ENCODE data around the gene ANKRD55. TPM values are rescaled to one million over a fixed set of nuclear protein-coding genes. Genes with fewer than 3 reads are reported as not detected.
A peak's percentile ranks its signal among the peaks of the same experiment; 100 is the strongest.
"Not testable (repeated sequence)": the region's sequence is repeated elsewhere in the genome, so short reads cannot be mapped to it uniquely, and the experiment has no call there.

The ANKRD55 gene
- total RNA-seq, 2 experiments from 2014 or later = 10.3 to 11.9 TPM

GRCh38 chr5:56249085-56249484 lies 16.0 kb upstream of the ANKRD55 start:
- H3K36me3 Mint-ChIP-seq (ENCODE audit: low read depth); POLR2A ChIA-PET; H3K4me1 Mint-ChIP-seq; CTCF ChIA-PET; H3K9me3 Mint-ChIP-seq; H3K27me3 Mint-ChIP-seq; DNase-seq; H3K27ac Mint-ChIP-seq; H3K4me3 Mint-ChIP-seq: not testable (repeated sequence)

GRCh38 chr5:56247592-56247991 lies 14.5 kb upstream of the ANKRD55 start:
- no peak overlapping the region for H3K27ac Mint-ChIP-seq
- no peaks in the 10 kb centered on the region for H3K4me1 Mint-ChIP-seq
- H3K27me3 Mint-ChIP-seq = no peaks in the 10 kb centered on the region
- H3K9me3 Mint-ChIP-seq = peaks cover 7% of the 10 kb centered on the region
- H3K36me3 Mint-ChIP-seq (ENCODE audit: low read depth) = no peaks in the 10 kb centered on the region
- H3K4me3 Mint-ChIP-seq = no peak overlapping the region
- ChIA-PET CTCF (no interaction called here), POLR2A (no interaction called here)
- no peak for DNase-seq

GRCh38 chr5:56246769-56247168 lies 13.6 kb upstream of the ANKRD55 start:
- no peak for DNase-seq
- ChIA-PET CTCF (no interaction called here), POLR2A (no interaction called here)
- no peaks in the 10 kb centered on the region for H3K36me3 Mint-ChIP-seq (ENCODE audit: low read depth)
- no peak overlapping the region for H3K4me3 Mint-ChIP-seq
- peaks cover 8% of the 10 kb centered on the region for H3K9me3 Mint-ChIP-seq
- H3K27ac Mint-ChIP-seq = no peak overlapping the region
- H3K4me1 Mint-ChIP-seq = no peaks in the 10 kb centered on the region
- H3K27me3 Mint-ChIP-seq = no peaks in the 10 kb centered on the region

- peaks cover 14% of the 10 kb centered on the region for H3K9me3 Mint-ChIP-seq
- CTCF ChIA-PET = interaction anchor here (0.6 to 1.3 kb wide), 2 partner anchors 17 to 849 kb away, joined by 3 to 5 read pairs; no protein-coding TSS in a partner anchor
- H3K4me3 Mint-ChIP-seq = no peak overlapping the region
- H3K27me3 Mint-ChIP-seq = no peaks in the 10 kb centered on the region
- POLR2A ChIA-PET = no interaction called here
- no peaks in the 10 kb centered on the region for H3K36me3 Mint-ChIP-seq (ENCODE audit: low read depth)
- no peak overlapping the region for H3K27ac Mint-ChIP-seq
- DNase-seq = no peak
- H3K4me1 Mint-ChIP-seq = no peaks in the 10 kb centered on the region
These were observed 12.4 kb upstream of the ANKRD55 start for GRCh38 chr5:56245481-56245880.

- Mint-ChIP-seq H3K27me3 (no peaks in the 10 kb centered on the region), H3K36me3 (ENCODE audit: low read depth) (no peaks in the 10 kb centered on the region), H3K4me3 (no peak overlapping the region), H3K4me1 (no peaks in the 10 kb centered on the region), H3K9me3 (peaks cover 14% of the 10 kb centered on the region), H3K27ac (no peak overlapping the region)
- no peak for DNase-seq
- CTCF ChIA-PET = interaction anchor here (1.3 kb wide), 1 partner anchor 16 kb away, joined by 3 read pairs; no protein-coding TSS in a partner anchor
- POLR2A ChIA-PET = no interaction called here
These were observed 11.5 kb upstream of the ANKRD55 start for GRCh38 chr5:56244627-56245026.

- POLR2A ChIA-PET; H3K27ac Mint-ChIP-seq; H3K36me3 Mint-ChIP-seq (ENCODE audit: low read depth); H3K4me1 Mint-ChIP-seq; DNase-seq; H3K27me3 Mint-ChIP-seq; H3K9me3 Mint-ChIP-seq; H3K4me3 Mint-ChIP-seq: not testable (repeated sequence)
- CTCF ChIA-PET = interaction anchor here (0.5 to 1.4 kb wide), 2 partner anchors 14 to 33 kb away, joined by 3 to 4 read pairs; no protein-coding TSS in a partner anchor
These were observed 9.1 kb upstream of the ANKRD55 start for GRCh38 chr5:56242271-56242670.

- H3K9me3 Mint-ChIP-seq = peaks cover 5% of the 10 kb centered on the region
- POLR2A ChIA-PET = no interaction called here
- peaks cover 18% of the 10 kb centered on the region for H3K27me3 Mint-ChIP-seq
- no peak overlapping the region for H3K27ac Mint-ChIP-seq
- CTCF ChIA-PET = interaction anchor here (0.6 to 0.9 kb wide), 2 partner anchors 22 to 162 kb away, joined by 3 to 4 read pairs; no protein-coding TSS in a partner anchor
- no peak overlapping the region for H3K4me3 Mint-ChIP-seq
- H3K36me3 Mint-ChIP-seq (ENCODE audit: low read depth) = no peaks in the 10 kb centered on the region
- DNase-seq = no peak
- H3K4me1 Mint-ChIP-seq = peaks cover 2% of the 10 kb centered on the region
These were observed 592 bp downstream of the ANKRD55 start for GRCh38 chr5:56232538-56232937.

- H3K27me3 Mint-ChIP-seq = peaks cover 15% of the 10 kb centered on the region
- H3K4me3 Mint-ChIP-seq = no peak overlapping the region
- ChIA-PET POLR2A (no interaction called here), CTCF (no interaction called here)
- no peak overlapping the region for H3K27ac Mint-ChIP-seq
- H3K9me3 Mint-ChIP-seq = peaks cover 5% of the 10 kb centered on the region
- DNase-seq = no peak
- H3K36me3 Mint-ChIP-seq (ENCODE audit: low read depth) = peaks cover 4% of the 10 kb centered on the region
- peaks cover 12% of the 10 kb centered on the region for H3K4me1 Mint-ChIP-seq
These were observed 2.6 kb downstream of the ANKRD55 start for GRCh38 chr5:56230576-56230975.

GRCh38 chr5:56229111-56229510 lies 4.0 kb downstream of the ANKRD55 start:
- CTCF ChIA-PET = interaction anchor here (0.6 to 1.6 kb wide), 2 partner anchors 16 to 338 kb away, joined by 3 read pairs; no protein-coding TSS in a partner anchor
- Mint-ChIP-seq H3K9me3 (peaks cover 12% of the 10 kb centered on the region), H3K4me3 (no peak overlapping the region)

GRCh38 chr5:56228631-56229030 lies 4.5 kb downstream of the ANKRD55 start:
- no peak for DNase-seq
- POLR2A ChIA-PET = no interaction called here
- H3K27me3 Mint-ChIP-seq = peaks cover 27% of the 10 kb centered on the region

More at GRCh38 chr5:56229111-56229510, 4.0 kb downstream of the ANKRD55 start:
- H3K4me1 Mint-ChIP-seq = peaks cover 12% of the 10 kb centered on the region
- DNase-seq = no peak
- H3K27me3 Mint-ChIP-seq = peaks cover 25% of the 10 kb centered on the region
- H3K27ac Mint-ChIP-seq = no peak overlapping the region
- POLR2A ChIA-PET = no interaction called here
- H3K36me3 Mint-ChIP-seq (ENCODE audit: low read depth) = peaks cover 13% of the 10 kb centered on the region

GRCh38 chr5:56227691-56228090 lies 5.4 kb downstream of the ANKRD55 start:
- CTCF ChIA-PET = interaction anchor here (1.1 kb wide), 1 partner anchor 15 kb away, joined by 4 read pairs; no protein-coding TSS in a partner anchor
- POLR2A ChIA-PET = no interaction called here
- peaks cover 12% of the 10 kb centered on the region for H3K4me1 Mint-ChIP-seq
- no peak overlapping the region for H3K4me3 Mint-ChIP-seq
- H3K27ac Mint-ChIP-seq = no peak overlapping the region
- peaks cover 19% of the 10 kb centered on the region for H3K9me3 Mint-ChIP-seq
- H3K36me3 Mint-ChIP-seq (ENCODE audit: low read depth) = peaks cover 14% of the 10 kb centered on the region
- H3K27me3 Mint-ChIP-seq = peaks cover 24% of the 10 kb centered on the region
- no peak for DNase-seq

More at GRCh38 chr5:56228631-56229030, 4.5 kb downstream of the ANKRD55 start:
- CTCF ChIA-PET = interaction anchor here (1.1 to 1.6 kb wide), 2 partner anchors 14 to 16 kb away, joined by 3 to 4 read pairs; no protein-coding TSS in a partner anchor
- peaks cover 14% of the 10 kb centered on the region for H3K9me3 Mint-ChIP-seq
- H3K27ac Mint-ChIP-seq = no peak overlapping the region
- no peak overlapping the region for H3K4me3 Mint-ChIP-seq
- peaks cover 14% of the 10 kb centered on the region for H3K36me3 Mint-ChIP-seq (ENCODE audit: low read depth)
- H3K4me1 Mint-ChIP-seq = peaks cover 12% of the 10 kb centered on the region

- DNase-seq, H3K4me3 Mint-ChIP-seq, H3K27ac Mint-ChIP-seq, POLR2A ChIA-PET, CTCF ChIA-PET: not testable (repeated sequence)
- H3K27me3 Mint-ChIP-seq = peaks cover 21% of the 10 kb centered on the region
- peaks cover 27% of the 10 kb centered on the region for H3K36me3 Mint-ChIP-seq (ENCODE audit: low read depth)
- H3K9me3 Mint-ChIP-seq = peaks cover 30% of the 10 kb centered on the region
- H3K4me1 Mint-ChIP-seq = peaks cover 24% of the 10 kb centered on the region
These were observed 9.8 kb downstream of the ANKRD55 start for GRCh38 chr5:56223298-56223697.

GRCh38 chr5:56221601-56222000 lies 11.5 kb downstream of the ANKRD55 start:
- peak overlapping the region; percentile 70 for H3K27ac Mint-ChIP-seq
- H3K9me3 Mint-ChIP-seq = peaks cover 34% of the 10 kb centered on the region
- H3K4me3 Mint-ChIP-seq, CTCF ChIA-PET: not testable (repeated sequence)
- POLR2A ChIA-PET = interaction anchor here (0.6 kb wide), 1 partner anchor 272 kb away, joined by 4 read pairs; no protein-coding TSS in a partner anchor
- peaks cover 20% of the 10 kb centered on the region for H3K4me1 Mint-ChIP-seq
- peaks cover 28% of the 10 kb centered on the region for H3K36me3 Mint-ChIP-seq (ENCODE audit: low read depth)
- DNase-seq = peak; percentile 14
- peaks cover 21% of the 10 kb centered on the region for H3K27me3 Mint-ChIP-seq

All from activated CD4-positive, alpha-beta T cell treated with anti-CD3 and anti-CD28 coated beads, Interleukin-2, amount 10 ng/mL, durations not matched to agents 7 days and 5 days (primary cell).